ENCODE data around the gene NHLRC1.
"Not testable (repeated sequence)": the region's sequence is repeated elsewhere in the genome, so short reads cannot be mapped to it uniquely, and the experiment has no call there.

Gene NHLRC1

GRCh38 chr6:18154507-18155149 lies 32.2 kb upstream of the NHLRC1 start, which contains the start of gene TPMT:
Gene TPMT, minus strand, starts transcription at chr6:18155077. Its CDS starts 5,950 bp downstream, at chr6:18149127.
- peak; percentile 47 for DNase-seq (ENCODE audit: low read depth)
- H3K36me3 ChIP-seq (ENCODE audit: control insufficient read depth, insufficient read depth, low read length, severe bottlenecking), result no peaks in the 10 kb centered on the region
- peak within 1 kb of the TSS; percentile 99 for H3K4me3 ChIP-seq (ENCODE audit: low read length)
- H3K9ac ChIP-seq (ENCODE audit: low read length), result peak within 1 kb of the TSS; percentile 95
- H3K4me1 ChIP-seq (ENCODE audit: control insufficient read depth, insufficient read depth, low read length), result peaks cover 22% of the 10 kb centered on the region
- H3K9me3 ChIP-seq (ENCODE audit: control insufficient read depth, low read length), result no peaks in the 10 kb centered on the region
- no peaks in the 10 kb centered on the region for H3K27me3 ChIP-seq (replicated peaks; ENCODE audit: control insufficient read depth, insufficient read depth, low read length)

DNA sequence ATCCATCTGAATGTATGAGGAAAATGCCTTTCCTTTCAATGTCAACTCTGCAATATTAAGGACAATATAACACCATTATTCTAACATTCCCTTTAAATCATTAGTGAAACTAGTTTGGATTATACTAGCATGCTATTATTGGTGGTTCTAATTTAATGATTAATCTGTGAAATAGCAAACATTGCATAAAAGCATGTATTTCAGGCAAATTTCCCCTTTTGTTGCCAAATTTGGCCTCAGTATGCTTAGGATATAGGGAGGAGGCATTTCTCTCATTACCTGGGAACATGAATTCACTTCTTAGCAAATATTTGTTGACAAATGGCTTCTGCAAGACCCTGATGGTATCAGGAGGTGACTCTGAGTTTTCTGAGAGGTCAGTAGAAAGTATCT lies 30.8 kb upstream of the NHLRC1 start:
- Histone ChIP-seq H3K4me1 (ENCODE audit: control insufficient read depth, insufficient read depth, low read length) (peaks cover 27% of the 10 kb centered on the region), H3K36me3 (ENCODE audit: control insufficient read depth, insufficient read depth, low read length, severe bottlenecking) (no peaks in the 10 kb centered on the region), H3K9me3 (ENCODE audit: control insufficient read depth, low read length) (no peaks in the 10 kb centered on the region), H3K4me3 (ENCODE audit: low read length) (peak overlapping the region; percentile 99), H3K27me3 (replicated peaks; ENCODE audit: control insufficient read depth, insufficient read depth, low read length) (no peaks in the 10 kb centered on the region), H3K9ac (ENCODE audit: low read length) (no peak overlapping the region)
- DNase-seq (ENCODE audit: low read depth), result no peak

- Histone ChIP-seq H3K36me3 (ENCODE audit: control insufficient read depth, insufficient read depth, low read length, severe bottlenecking) (no peaks in the 10 kb centered on the region), H3K27me3 (replicated peaks; ENCODE audit: control insufficient read depth, insufficient read depth, low read length) (no peaks in the 10 kb centered on the region), H3K4me3 (ENCODE audit: low read length) (no peak overlapping the region), H3K9ac (ENCODE audit: low read length) (no peak overlapping the region), H3K9me3 (ENCODE audit: control insufficient read depth, low read length) (no peaks in the 10 kb centered on the region), H3K4me1 (ENCODE audit: control insufficient read depth, insufficient read depth, low read length) (peaks cover 42% of the 10 kb centered on the region)
- DNase-seq (ENCODE audit: low read depth), result no peak
These were observed 29.3 kb upstream of the NHLRC1 start for GRCh38 chr6:18151801-18152200.

DNA sequence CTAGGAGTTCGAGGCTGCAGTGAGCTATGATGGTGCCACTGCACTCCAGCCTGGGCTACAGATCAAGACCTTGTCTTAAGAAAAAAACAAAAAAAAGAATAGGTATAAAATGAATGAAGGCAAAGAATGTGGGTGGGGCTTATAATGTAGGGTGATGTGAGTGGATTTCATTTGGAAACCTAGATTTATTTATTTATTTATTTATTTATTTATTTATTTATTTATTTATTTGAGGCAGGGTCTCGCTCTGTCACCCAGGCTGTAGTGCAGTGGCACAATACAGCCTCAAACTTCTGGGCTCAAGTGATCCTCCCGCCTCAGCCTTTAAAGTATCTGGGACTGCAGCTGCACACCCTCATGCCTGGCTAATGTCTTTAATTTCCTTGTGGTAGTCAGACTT lies 28.9 kb upstream of the NHLRC1 start:
- not testable (repeated sequence) for H3K9me3 ChIP-seq (ENCODE audit: control insufficient read depth, low read length); H3K27me3 ChIP-seq (replicated peaks; ENCODE audit: control insufficient read depth, insufficient read depth, low read length); H3K9ac ChIP-seq (ENCODE audit: low read length); H3K36me3 ChIP-seq (ENCODE audit: control insufficient read depth, insufficient read depth, low read length, severe bottlenecking); H3K4me3 ChIP-seq (ENCODE audit: low read length); DNase-seq (ENCODE audit: low read depth)
- peaks cover 42% of the 10 kb centered on the region for H3K4me1 ChIP-seq (ENCODE audit: control insufficient read depth, insufficient read depth, low read length)

- H3K9ac ChIP-seq (ENCODE audit: low read length), result no peak overlapping the region
These were observed 26.0 kb upstream of the NHLRC1 start for GRCh38 chr6:18148304-18149025.

DNA sequence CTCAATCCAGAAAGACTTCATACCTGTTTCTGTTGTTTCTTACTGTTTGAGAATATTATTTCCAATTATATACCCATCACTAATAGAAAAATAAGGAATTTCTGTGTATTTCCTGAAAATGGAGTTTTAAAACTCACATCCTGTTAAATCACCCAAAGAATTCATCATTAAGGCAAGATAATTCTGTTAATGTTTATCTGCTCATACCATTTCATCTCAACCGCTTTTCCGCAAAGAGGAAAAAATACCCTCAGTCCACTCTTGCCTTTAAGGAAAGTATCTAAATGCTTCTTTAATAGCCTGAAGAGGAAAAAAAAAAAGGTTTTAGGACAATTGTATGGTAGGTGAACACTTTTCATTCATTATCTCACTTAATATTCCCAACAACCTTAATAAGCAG lies 25.1 kb upstream of the NHLRC1 start:
- H3K4me3 ChIP-seq (ENCODE audit: low read length), result peak overlapping the region; percentile 12
- DNase-seq (ENCODE audit: low read depth), result no peak
- H3K36me3 ChIP-seq (ENCODE audit: control insufficient read depth, insufficient read depth, low read length, severe bottlenecking), result peaks cover 11% of the 10 kb centered on the region
- H3K27me3 ChIP-seq (replicated peaks; ENCODE audit: control insufficient read depth, insufficient read depth, low read length), result no peaks in the 10 kb centered on the region
- no peak overlapping the region for H3K9ac ChIP-seq (ENCODE audit: low read length)
- H3K9me3 ChIP-seq (ENCODE audit: control insufficient read depth, low read length), result no peaks in the 10 kb centered on the region
- H3K4me1 ChIP-seq (ENCODE audit: control insufficient read depth, insufficient read depth, low read length), result peaks cover 20% of the 10 kb centered on the region

More at GRCh38 chr6:18148304-18149025, 26.0 kb upstream of the NHLRC1 start:
- H3K27me3 ChIP-seq (replicated peaks; ENCODE audit: control insufficient read depth, insufficient read depth, low read length), result no peaks in the 10 kb centered on the region
- no peaks in the 10 kb centered on the region for H3K9me3 ChIP-seq (ENCODE audit: control insufficient read depth, low read length)
- peaks cover 27% of the 10 kb centered on the region for H3K4me1 ChIP-seq (ENCODE audit: control insufficient read depth, insufficient read depth, low read length)
- H3K36me3 ChIP-seq (ENCODE audit: control insufficient read depth, insufficient read depth, low read length, severe bottlenecking), result peaks cover 3% of the 10 kb centered on the region
- DNase-seq (ENCODE audit: low read depth), result peak; percentile 45
- no peak overlapping the region for H3K4me3 ChIP-seq (ENCODE audit: low read length)

- Histone ChIP-seq H3K9ac (ENCODE audit: low read length) (peak overlapping the region; percentile 13), H3K27me3 (replicated peaks; ENCODE audit: control insufficient read depth, insufficient read depth, low read length) (no peaks in the 10 kb centered on the region), H3K9me3 (ENCODE audit: control insufficient read depth, low read length) (no peaks in the 10 kb centered on the region), H3K36me3 (ENCODE audit: control insufficient read depth, insufficient read depth, low read length, severe bottlenecking) (peaks cover 15% of the 10 kb centered on the region), H3K4me1 (ENCODE audit: control insufficient read depth, insufficient read depth, low read length) (peaks cover 20% of the 10 kb centered on the region), H3K4me3 (ENCODE audit: low read length) (peak overlapping the region; percentile 12)
- peak; percentile 37 for DNase-seq (ENCODE audit: low read depth)
These were observed 24.7 kb upstream of the NHLRC1 start for GRCh38 chr6:18147160-18147559.

GRCh38 chr6:18142591-18142861 lies 20.0 kb upstream of the NHLRC1 start:
- H3K9ac ChIP-seq (ENCODE audit: low read length), result no peak overlapping the region
- H3K27me3 ChIP-seq (replicated peaks; ENCODE audit: control insufficient read depth, insufficient read depth, low read length), result no peaks in the 10 kb centered on the region
- peaks cover 8% of the 10 kb centered on the region for H3K4me1 ChIP-seq (ENCODE audit: control insufficient read depth, insufficient read depth, low read length)
- H3K9me3 ChIP-seq (ENCODE audit: control insufficient read depth, low read length), result no peaks in the 10 kb centered on the region
- peaks cover 28% of the 10 kb centered on the region for H3K36me3 ChIP-seq (ENCODE audit: control insufficient read depth, insufficient read depth, low read length, severe bottlenecking)
- H3K4me3 ChIP-seq (ENCODE audit: low read length), result no peak overlapping the region
- DNase-seq (ENCODE audit: low read depth), result no peak

GRCh38 chr6:18141805-18142590 lies 19.5 kb upstream of the NHLRC1 start:
- no peaks in the 10 kb centered on the region for H3K9me3 ChIP-seq (ENCODE audit: control insufficient read depth, low read length)
- H3K36me3 ChIP-seq (ENCODE audit: control insufficient read depth, insufficient read depth, low read length, severe bottlenecking), result peaks cover 28% of the 10 kb centered on the region
- DNase-seq (ENCODE audit: low read depth), result no peak
- no peaks in the 10 kb centered on the region for H3K27me3 ChIP-seq (replicated peaks; ENCODE audit: control insufficient read depth, insufficient read depth, low read length)
- H3K4me3 ChIP-seq (ENCODE audit: low read length), result no peak overlapping the region
- no peak overlapping the region for H3K9ac ChIP-seq (ENCODE audit: low read length)
- H3K4me1 ChIP-seq (ENCODE audit: control insufficient read depth, insufficient read depth, low read length), result peaks cover 2% of the 10 kb centered on the region

- no peaks in the 10 kb centered on the region for H3K4me1 ChIP-seq (ENCODE audit: control insufficient read depth, insufficient read depth, low read length)
- no peaks in the 10 kb centered on the region for H3K27me3 ChIP-seq (replicated peaks; ENCODE audit: control insufficient read depth, insufficient read depth, low read length)
- no peaks in the 10 kb centered on the region for H3K9me3 ChIP-seq (ENCODE audit: control insufficient read depth, low read length)
- no peak overlapping the region for H3K4me3 ChIP-seq (ENCODE audit: low read length)
- DNase-seq (ENCODE audit: low read depth), result no peak
- no peak overlapping the region for H3K9ac ChIP-seq (ENCODE audit: low read length)
- H3K36me3 ChIP-seq (ENCODE audit: control insufficient read depth, insufficient read depth, low read length, severe bottlenecking), result peaks cover 34% of the 10 kb centered on the region
These were observed 17.6 kb upstream of the NHLRC1 start for GRCh38 chr6:18139935-18140621.

DNA sequence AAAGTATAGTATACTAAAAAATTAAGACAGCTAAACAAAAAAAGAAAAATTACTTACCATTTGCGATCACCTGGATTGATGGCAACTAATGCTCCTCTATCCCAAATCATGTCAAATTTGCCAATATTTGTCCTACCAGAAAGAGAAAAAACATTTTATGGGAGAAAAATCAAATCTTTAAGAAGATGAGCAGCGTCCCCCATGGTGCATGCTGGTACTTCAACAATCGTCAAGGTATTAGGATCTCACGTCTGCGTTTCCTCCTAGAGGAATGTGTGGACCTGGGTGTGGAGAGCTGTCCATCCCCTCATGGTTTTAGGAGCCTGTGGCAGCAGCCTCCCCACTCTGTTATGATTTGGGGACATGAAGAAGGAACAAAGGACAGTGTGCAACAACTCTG lies 16.4 kb upstream of the NHLRC1 start:
- Histone ChIP-seq H3K9me3 (ENCODE audit: control insufficient read depth, low read length) (no peaks in the 10 kb centered on the region), H3K4me1 (ENCODE audit: control insufficient read depth, insufficient read depth, low read length) (no peaks in the 10 kb centered on the region), H3K27me3 (replicated peaks; ENCODE audit: control insufficient read depth, insufficient read depth, low read length) (no peaks in the 10 kb centered on the region), H3K9ac (ENCODE audit: low read length) (no peak overlapping the region), H3K36me3 (ENCODE audit: control insufficient read depth, insufficient read depth, low read length, severe bottlenecking) (peaks cover 34% of the 10 kb centered on the region), H3K4me3 (ENCODE audit: low read length) (no peak overlapping the region)
- no peak for DNase-seq (ENCODE audit: low read depth)
